H9 (cell line): Measurements from ENCODE around the gene PLXNA1. TPM values are rescaled to one million over a fixed set of nuclear protein-coding genes. Genes with fewer than 3 reads are reported as not detected.

Source experiments
- DNase-seq: peaks from one replicate; pipeline ENCODE4 v3.0.0-alpha.2; 2017
- H2AFZ ChIP-seq: one replicate; pipeline ENCODE4 v1.6.1; 2013; ENCODE audit warnings: mild to moderate bottlenecking, low read length, control low read depth, moderate library complexity
- H2AK5ac ChIP-seq: 2 replicates; pipeline ENCODE4 v1.6.1; 2013; ENCODE audit warnings: low read length, control low read depth, mixed read lengths; ENCODE audit not compliant: insufficient read length
- H2BK120ac ChIP-seq: one replicate; pipeline ENCODE4 v1.6.1; 2013; ENCODE audit warnings: low read depth, mild to moderate bottlenecking, low read length, control low read depth, inconsistent platforms; ENCODE audit not compliant: poor library complexity, severe bottlenecking
- H2BK12ac ChIP-seq: 2 replicates; pipeline ENCODE4 v1.6.1; 2013; ENCODE audit warnings: low read length, control low read depth, mixed read lengths, low read depth; ENCODE audit not compliant: insufficient read length
- H2BK15ac ChIP-seq: 2 replicates; pipeline ENCODE4 v1.6.1; 2013; ENCODE audit warnings: low read depth, low read length, control low read depth
- H2BK20ac ChIP-seq: one replicate; pipeline ENCODE4 v1.6.1; 2013; ENCODE audit warnings: low read depth, mild to moderate bottlenecking, low read length, control low read depth, inconsistent platforms; ENCODE audit not compliant: poor library complexity, severe bottlenecking
- H2BK5ac ChIP-seq: 2 replicates; pipeline ENCODE4 v1.6.1; 2013; ENCODE audit warnings: low read length, control low read depth, mixed read lengths; ENCODE audit not compliant: insufficient read length
- H3K14ac ChIP-seq: 2 replicates; pipeline ENCODE4 v1.6.1; 2013; ENCODE audit warnings: low read length, control low read depth; ENCODE audit not compliant: insufficient read depth
- H3K18ac ChIP-seq: 2 replicates; pipeline ENCODE4 v1.6.1; 2013; ENCODE audit warnings: low read depth, mild to moderate bottlenecking, mixed read lengths, low read length, control low read depth; ENCODE audit not compliant: insufficient read length
- H3K23ac ChIP-seq: 2 replicates; pipeline ENCODE4 v1.6.1; 2013; ENCODE audit warnings: low read length, control low read depth, mixed read lengths, low read depth; ENCODE audit not compliant: insufficient read length
- H3K23me2 ChIP-seq: 2 replicates; pipeline ENCODE4 v1.6.1; 2013; ENCODE audit warnings: low read depth, mild to moderate bottlenecking, mixed read lengths, low read length, control low read depth; ENCODE audit not compliant: insufficient read length, poor library complexity, severe bottlenecking
- H3K27ac ChIP-seq: 2 replicates; pipeline ENCODE4 v1.5.1; 2013; ENCODE audit warnings: low read length, control low read depth, mixed read lengths, low read depth; ENCODE audit not compliant: insufficient read length
- H3K27me3 ChIP-seq: 2 replicates; pipeline ENCODE4 v1.6.1; 2013; ENCODE audit warnings: low read length, control low read depth, inconsistent platforms; ENCODE audit not compliant: insufficient read depth
- H3K4ac ChIP-seq: 2 replicates; pipeline ENCODE4 v1.6.1; 2013; ENCODE audit warnings: low read depth, mild to moderate bottlenecking, control low read depth, inconsistent platforms, low read length, moderate library complexity
- H3K4me1 ChIP-seq: 2 replicates; pipeline ENCODE4 v1.6.1; 2013; ENCODE audit warnings: low read length, control low read depth, inconsistent platforms; ENCODE audit not compliant: insufficient read depth
- H3K4me2 ChIP-seq: 2 replicates; pipeline ENCODE4 v1.6.1; 2013; ENCODE audit warnings: low read length, control low read depth, mixed read lengths; ENCODE audit not compliant: insufficient read length, insufficient read depth
- H3K56ac ChIP-seq: 2 replicates; pipeline ENCODE4 v1.6.1; 2013; ENCODE audit warnings: low read depth, mild to moderate bottlenecking, mixed read lengths, low read length, control low read depth; ENCODE audit not compliant: insufficient read length
- H3K79me1 ChIP-seq: 2 replicates; pipeline ENCODE4 v1.6.1; 2013; ENCODE audit warnings: low read depth, mild to moderate bottlenecking, moderate library complexity, low read length, control low read depth, inconsistent platforms; ENCODE audit not compliant: insufficient read depth, poor library complexity, severe bottlenecking
- H3K79me2 ChIP-seq: 2 replicates; pipeline ENCODE4 v1.6.1; 2013; ENCODE audit warnings: low read length, control low read depth, inconsistent platforms; ENCODE audit not compliant: insufficient read depth
- H3K9ac ChIP-seq: 2 replicates; pipeline ENCODE4 v1.6.1; 2013; ENCODE audit warnings: low read length, control low read depth, mixed read lengths; ENCODE audit not compliant: insufficient read length; ENCODE audit errors: extremely low read depth
- H3K9me3 ChIP-seq: one replicate; pipeline ENCODE4 v1.6.1; 2013; ENCODE audit warnings: low read depth, low read length, inconsistent platforms; ENCODE audit not compliant: control insufficient read depth
- H3T11ph ChIP-seq: one replicate; pipeline ENCODE4 v1.6.1; 2013; ENCODE audit warnings: mild to moderate bottlenecking, low read length, control low read depth, inconsistent platforms
- H4K20me1 ChIP-seq: one replicate; pipeline ENCODE4 v1.6.1; 2013; ENCODE audit not compliant: control insufficient read depth, insufficient read length, insufficient read depth
- H4K5ac ChIP-seq: 2 replicates; pipeline ENCODE4 v1.6.1; 2013; ENCODE audit warnings: low read depth, mild to moderate bottlenecking, mixed read lengths, low read length, control low read depth; ENCODE audit not compliant: insufficient read length
- H4K8ac ChIP-seq: replicated peaks from 2 replicates; pipeline ENCODE4 v1.6.1; 2013; ENCODE audit warnings: low read length, control low read depth, mixed read lengths, low read depth; ENCODE audit not compliant: insufficient read length
- H4K91ac ChIP-seq: 2 replicates; pipeline ENCODE4 v1.6.1; 2013; ENCODE audit warnings: low read depth, mild to moderate bottlenecking, moderate library complexity, mixed read lengths, low read length, control low read depth; ENCODE audit not compliant: insufficient read length
- H3K27ac Mint-ChIP-seq, 3 experiments: 2 replicates in 2 of 3; 3 replicates in 1 of 3; pipeline ENCODE4 v1.8.0; 2020 to 2021; ENCODE audit warnings: mixed read lengths in 3 of 3, mild to moderate bottlenecking in 1 of 3, moderate library complexity in 1 of 3
- H3K27me3 Mint-ChIP-seq: 2 replicates; pipeline ENCODE4 v1.8.0; 2021; ENCODE audit warnings: low read depth, mild to moderate bottlenecking, moderate library complexity, mixed read lengths
- H3K36me3 Mint-ChIP-seq, 3 experiments: 2 replicates in 2 of 3; 3 replicates in 1 of 3; pipeline ENCODE4 v1.8.0; 2020 to 2021; ENCODE audit warnings: low read depth in 3 of 3, mixed read lengths in 3 of 3; ENCODE audit not compliant: insufficient read depth in 1 of 3
- H3K4me1 Mint-ChIP-seq, 2 experiments: 2 replicates each; pipeline ENCODE4 v1.8.0; 2020; ENCODE audit warnings: mixed read lengths in 2 of 2
- H3K4me3 Mint-ChIP-seq, 2 experiments: 2 replicates in 1 of 2; 3 replicates in 1 of 2; pipeline ENCODE4 v1.8.0; 2020 to 2021; ENCODE audit warnings: mild to moderate bottlenecking in 2 of 2, mixed read lengths in 2 of 2, moderate library complexity in 1 of 2
- H3K9me3 Mint-ChIP-seq, 2 experiments: 2 replicates in 1 of 2; 3 replicates in 1 of 2; pipeline ENCODE4 v1.8.0; 2020; ENCODE audit warnings: mild to moderate bottlenecking in 2 of 2, mixed read lengths in 2 of 2, moderate library complexity in 1 of 2
- CTCF ChIP-seq: fragments of 200-600 bp; sonication (generic); conservative IDR thresholded peaks from 3 replicates; pipeline ENCODE4 v1.8.0; 2021; ENCODE audit warnings: antibody characterized with exemption, mild to moderate bottlenecking
- WGBS: extraction: QIAGEN DNeasy Blood & Tissue Kit; methylation state at CpG from one replicate; pipeline ENCODE4 v1.1.7; 2013; ENCODE audit warnings: missing lambda C conversion rate, low lambda C conversion rate, mixed read lengths; ENCODE audit not compliant: insufficient read length; ENCODE audit errors: extremely low coverage; 5-methylcytosine and 5-hydroxymethylcytosine counted together
- total RNA-seq: library from RNA; stranded (reverse); gene quantifications from 2 replicates; pipeline ENCODE4 v1.2.1, GENCODE V29; 2021

Gene PLXNA1
- total RNA-seq, 1 experiment from 2014 or later: 42.1 TPM

GRCh38 chr3:126988451-126989021, 5.6 kb downstream of the PLXNA1 start:
- H3K4me3 Mint-ChIP-seq: no peak overlapping the region
- Histone ChIP-seq H4K8ac (no peak overlapping the region), H3K23me2 (no peaks in the 10 kb centered on the region), H3K56ac (no peak overlapping the region), H2BK120ac (no peak overlapping the region), H2BK12ac (no peak overlapping the region), H4K91ac (no peak overlapping the region), H3K79me2 (peaks cover 6% of the 10 kb centered on the region; the same call in 1 of the 2 replicates), H4K5ac (no peak overlapping the region), H2AK5ac (no peak overlapping the region), H2BK5ac (no peak overlapping the region), H3K4me2 (no peak overlapping the region), H3K4ac (no peak overlapping the region), H3K27me3 (no peaks in the 10 kb centered on the region), H3K14ac (no peak overlapping the region), H2BK15ac (no peak overlapping the region), H2AFZ (no peak overlapping the region), H3T11ph (no peak overlapping the region), H3K27ac (no peak overlapping the region), H4K20me1 (no peaks in the 10 kb centered on the region), H3K9ac (no peak overlapping the region), H3K4me1 (no peaks in the 10 kb centered on the region), H3K9me3 (no peaks in the 10 kb centered on the region), H3K23ac (no peak overlapping the region), H3K79me1 (no peaks in the 10 kb centered on the region), H3K18ac (no peak overlapping the region), H2BK20ac (no peak overlapping the region)
- no peaks in the 10 kb centered on the region for H3K27me3 Mint-ChIP-seq
- no peak for TF ChIP-seq CTCF
- DNase-seq: no peak
- no peaks in the 10 kb centered on the region for H3K9me3 Mint-ChIP-seq
- H3K4me1 Mint-ChIP-seq: peaks cover 5 to 24% of the 10 kb centered on the region in 2 experiments
- WGBS: no CpG with 5 or more reads among the region's 26 CpGs
- H3K27ac Mint-ChIP-seq: no peak overlapping the region; a peak in 1 of 7 replicates
- peaks cover 4 to 15% (median 13%) of the 10 kb centered on the region in 3 experiments; a peak in 6 of 7 replicates for H3K36me3 Mint-ChIP-seq
